ENCODE measurements around the gene COA1.

Gene COA1

GRCh38 chr7:43656997-43657396 lies 72.3 kb downstream of the COA1 start:
- Histone ChIP-seq H3K4me1 (ENCODE audit: control insufficient read depth, low read length) (peaks cover 57% of the 10 kb centered on the region), H4K20me1 (ENCODE audit: control insufficient read depth, insufficient read depth, low read depth, low read length) (no peaks in the 10 kb centered on the region), H3K4me3 (ENCODE audit: low read length) (no peak overlapping the region), H3K79me2 (ENCODE audit: control insufficient read depth, low read length) (peaks cover 80% of the 10 kb centered on the region), H3K9me3 (ENCODE audit: control insufficient read depth, insufficient read depth, low read length) (no peaks in the 10 kb centered on the region), H3K36me3 (ENCODE audit: control insufficient read depth, low read length) (peaks cover 40% of the 10 kb centered on the region), H3K9me2 (replicated peaks; ENCODE audit: control insufficient read depth, low read length) (no peaks in the 10 kb centered on the region), H3F3A (ENCODE audit: control insufficient read depth, insufficient read depth) (peaks cover 6% of the 10 kb centered on the region), H3K4me2 (ENCODE audit: low read length) (no peak overlapping the region), H3K27ac (ENCODE audit: low read depth, low read length) (no peak overlapping the region), H3K27me3 (ENCODE audit: control insufficient read depth, low read length) (no peaks in the 10 kb centered on the region)
- TF ChIP-seq EZH2phosphoT487 (IDR thresholded peaks at IDR 0.05; ENCODE audit: borderline replicate concordance, low read length) = no peak
- TF ChIP-seq, protein P1, sequence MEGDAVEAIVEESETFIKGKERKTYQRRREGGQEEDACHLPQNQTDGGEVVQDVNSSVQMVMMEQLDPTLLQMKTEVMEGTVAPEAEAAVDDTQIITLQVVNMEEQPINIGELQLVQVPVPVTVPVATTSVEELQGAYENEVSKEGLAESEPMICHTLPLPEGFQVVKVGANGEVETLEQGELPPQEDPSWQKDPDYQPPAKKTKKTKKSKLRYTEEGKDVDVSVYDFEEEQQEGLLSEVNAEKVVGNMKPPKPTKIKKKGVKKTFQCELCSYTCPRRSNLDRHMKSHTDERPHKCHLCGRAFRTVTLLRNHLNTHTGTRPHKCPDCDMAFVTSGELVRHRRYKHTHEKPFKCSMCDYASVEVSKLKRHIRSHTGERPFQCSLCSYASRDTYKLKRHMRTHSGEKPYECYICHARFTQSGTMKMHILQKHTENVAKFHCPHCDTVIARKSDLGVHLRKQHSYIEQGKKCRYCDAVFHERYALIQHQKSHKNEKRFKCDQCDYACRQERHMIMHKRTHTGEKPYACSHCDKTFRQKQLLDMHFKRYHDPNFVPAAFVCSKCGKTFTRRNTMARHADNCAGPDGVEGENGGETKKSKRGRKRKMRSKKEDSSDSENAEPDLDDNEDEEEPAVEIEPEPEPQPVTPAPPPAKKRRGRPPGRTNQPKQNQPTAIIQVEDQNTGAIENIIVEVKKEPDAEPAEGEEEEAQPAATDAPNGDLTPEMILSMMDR (IDR thresholded peaks at IDR 0.05; ENCODE audit: low read depth, low read length, poor library complexity, severe bottlenecking) = no peak

DNA sequence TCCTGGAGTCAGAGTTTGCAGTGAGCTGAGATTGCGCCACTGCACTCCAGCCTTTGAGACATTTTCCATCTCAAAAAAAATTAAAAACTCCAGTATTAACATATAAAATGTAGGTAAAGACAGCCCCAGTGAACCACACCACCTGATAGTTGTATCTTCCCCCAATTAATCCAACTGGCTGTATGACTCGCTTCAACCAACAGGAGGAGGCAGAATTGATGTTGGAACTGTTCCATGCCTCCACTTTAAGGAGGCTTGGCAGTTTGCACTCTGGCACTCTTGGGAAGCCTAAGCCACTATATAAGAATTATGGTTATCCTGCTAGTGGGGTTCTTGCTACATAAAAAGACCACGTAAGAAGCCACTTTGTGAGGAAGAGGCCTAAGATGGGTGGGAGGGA lies 73.7 kb downstream of the COA1 start:
- Histone ChIP-seq H3K27me3 (ENCODE audit: control insufficient read depth, low read length) (no peaks in the 10 kb centered on the region), H3K36me3 (ENCODE audit: control insufficient read depth, low read length) (peaks cover 40% of the 10 kb centered on the region), H3K9me2 (replicated peaks; ENCODE audit: control insufficient read depth, low read length) (no peaks in the 10 kb centered on the region), H3K9me3 (ENCODE audit: control insufficient read depth, insufficient read depth, low read length) (no peaks in the 10 kb centered on the region), H4K20me1 (ENCODE audit: control insufficient read depth, insufficient read depth, low read depth, low read length) (no peaks in the 10 kb centered on the region), H3K27ac (ENCODE audit: low read depth, low read length) (no peak overlapping the region), H3K4me3 (ENCODE audit: low read length) (no peak overlapping the region), H3F3A (ENCODE audit: control insufficient read depth, insufficient read depth) (peaks cover 20% of the 10 kb centered on the region), H3K79me2 (ENCODE audit: control insufficient read depth, low read length) (peaks cover 73% of the 10 kb centered on the region), H3K4me1 (ENCODE audit: control insufficient read depth, low read length) (peaks cover 67% of the 10 kb centered on the region), H3K4me2 (ENCODE audit: low read length) (no peak overlapping the region)
- no peak for TF ChIP-seq EZH2phosphoT487 (IDR thresholded peaks at IDR 0.05; ENCODE audit: borderline replicate concordance, low read length)
- TF ChIP-seq, protein P1 (IDR thresholded peaks at IDR 0.05; ENCODE audit: low read depth, low read length, poor library complexity, severe bottlenecking) = no peak

GRCh38 chr7:43653891-43654504 lies 75.3 kb downstream of the COA1 start:
- no peaks in the 10 kb centered on the region for H3K9me2 ChIP-seq (replicated peaks; ENCODE audit: control insufficient read depth, low read length)
- no peaks in the 10 kb centered on the region for H3K27me3 ChIP-seq (ENCODE audit: control insufficient read depth, low read length)
- H3K9me3 ChIP-seq (ENCODE audit: control insufficient read depth, insufficient read depth, low read length) = no peaks in the 10 kb centered on the region
- peaks cover 65% of the 10 kb centered on the region for H3K4me1 ChIP-seq (ENCODE audit: control insufficient read depth, low read length)
- H3K36me3 ChIP-seq (ENCODE audit: control insufficient read depth, low read length) = peaks cover 44% of the 10 kb centered on the region
- H3F3A ChIP-seq (ENCODE audit: control insufficient read depth, insufficient read depth) = peaks cover 34% of the 10 kb centered on the region
- H3K27ac ChIP-seq (ENCODE audit: low read depth, low read length) = peak overlapping the region; percentile 35
- H3K4me2 ChIP-seq (ENCODE audit: low read length) = peak overlapping the region; percentile 39
- peak overlapping the region; percentile 21 for H3K4me3 ChIP-seq (ENCODE audit: low read length)
- peaks cover 59% of the 10 kb centered on the region for H3K79me2 ChIP-seq (ENCODE audit: control insufficient read depth, low read length)
- H4K20me1 ChIP-seq (ENCODE audit: control insufficient read depth, insufficient read depth, low read depth, low read length) = no peaks in the 10 kb centered on the region
- no peak for TF ChIP-seq EZH2phosphoT487 (IDR thresholded peaks at IDR 0.05; ENCODE audit: borderline replicate concordance, low read length)
- TF ChIP-seq, protein P1 (IDR thresholded peaks at IDR 0.05; ENCODE audit: low read depth, low read length, poor library complexity, severe bottlenecking) = no peak
